ENCODE measurements around the gene ZRANB1.

The ZRANB1 gene

GRCh38 chr10:125008689-125009638, 67.0 kb downstream of the ZRANB1 start:
- no peak for DNase-seq

GRCh38 chr10:125009661-125010161, 67.8 kb downstream of the ZRANB1 start:
- DNase-seq = no peak

GRCh38 chr10:125010362-125010761, 68.4 kb downstream of the ZRANB1 start:
- no peak for DNase-seq

- no peak for DNase-seq
These were observed 69.4 kb downstream of the ZRANB1 start for GRCh38 chr10:125011171-125011925.

- DNase-seq = no peak
These were observed 70.2 kb downstream of the ZRANB1 start for GRCh38 chr10:125011926-125012705.

- DNase-seq = no peak
These were observed 71.1 kb downstream of the ZRANB1 start for GRCh38 chr10:125012851-125013528.

- DNase-seq = no peak
These were observed 71.6 kb downstream of the ZRANB1 start for GRCh38 chr10:125013529-125013872.

GRCh38 chr10:125014086-125014830, 72.3 kb downstream of the ZRANB1 start:
- DNase-seq = no peak

GRCh38 chr10:125014836-125015355, 73.0 kb downstream of the ZRANB1 start:
- DNase-seq = no peak

- DNase-seq = no peak
These were observed 73.5 kb downstream of the ZRANB1 start for GRCh38 chr10:125015356-125015944.

- no peak for DNase-seq
These were observed 74.2 kb downstream of the ZRANB1 start for GRCh38 chr10:125016123-125016522.

GRCh38 chr10:125016611-125017202, 74.8 kb downstream of the ZRANB1 start:
- no peak for DNase-seq

GRCh38 chr10:125017547-125018298, 75.8 kb downstream of the ZRANB1 start:
- no peak for DNase-seq

GRCh38 chr10:125018576-125019143, 76.7 kb downstream of the ZRANB1 start:
- DNase-seq = no peak

GRCh38 chr10:125020386-125020785, 78.5 kb downstream of the ZRANB1 start:
- DNase-seq = no peak

GRCh38 chr10:125020871-125021270, 78.9 kb downstream of the ZRANB1 start:
- DNase-seq = no peak

- no peak for DNase-seq
These were observed 79.9 kb downstream of the ZRANB1 start for GRCh38 chr10:125021686-125022344.

GRCh38 chr10:125022671-125023070, 80.7 kb downstream of the ZRANB1 start:
- DNase-seq = no peak

- no peak for DNase-seq
These were observed 81.3 kb downstream of the ZRANB1 start for GRCh38 chr10:125023255-125023654.
